HG03571 (cell line): ENCODE results near the gene MRPL39.
"Not testable (repeated sequence)": the region's sequence is repeated elsewhere in the genome, so short reads cannot be mapped to it uniquely, and the experiment has no call there.

ENCODE experiments used
- ATAC-seq: cut with Tn5 transposase; IDR thresholded peaks from one replicate; pipeline ENCODE4 v1.9.1; 2021; ENCODE audit not compliant: unreplicated experiment

MRPL39 gene

GRCh38 chr21:25607151-25608043, at the start of gene MRPL39:
Gene MRPL39 (minus strand): TSS chr21:25607481. CDS start chr21:25607475, 6 bp downstream.
- peak; percentile 97 for ATAC-seq

DNA sequence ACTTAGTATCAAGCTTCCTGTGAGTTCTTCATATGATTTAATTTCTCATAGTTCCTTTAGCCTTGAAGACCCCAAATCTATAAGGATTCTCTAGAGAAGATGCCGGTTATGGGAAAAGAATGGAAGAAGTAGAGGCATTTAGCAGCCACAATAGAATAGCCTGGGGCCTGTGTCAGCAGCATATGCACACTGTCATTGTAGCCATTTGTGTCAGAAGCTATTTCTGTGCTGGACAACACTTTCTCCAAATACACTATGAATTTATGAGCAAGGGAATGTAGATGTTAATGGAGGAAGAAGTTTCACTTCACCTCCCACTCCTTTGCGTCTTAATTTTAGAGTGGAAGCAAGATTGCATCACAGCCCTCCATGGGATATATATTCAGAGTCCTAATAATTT, 49.1 kb upstream of the MRPL39 start:
- ATAC-seq, result no peak

DNA sequence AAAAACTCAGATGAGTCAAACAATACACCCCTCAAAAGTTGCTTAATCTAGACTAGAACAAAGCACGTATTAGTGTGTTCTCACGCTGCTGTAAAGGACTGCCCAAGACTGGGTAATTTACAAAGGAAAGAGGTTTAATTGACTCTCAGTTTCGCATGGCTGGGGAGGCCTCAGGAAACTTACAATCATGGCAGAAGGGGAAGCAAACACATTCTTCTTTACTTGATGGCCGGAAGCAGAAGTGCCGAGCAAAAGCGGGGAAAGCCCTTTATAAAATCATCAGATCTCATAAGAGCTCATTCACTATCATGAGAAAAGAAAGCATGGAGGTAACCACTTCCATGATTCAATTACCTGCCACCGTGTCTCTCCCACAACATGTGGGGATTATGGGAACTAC, 41.9 kb upstream of the MRPL39 start:
- no peak for ATAC-seq

GRCh38 chr21:25647647-25648046, 40.4 kb upstream of the MRPL39 start:
- no peak for ATAC-seq

DNA sequence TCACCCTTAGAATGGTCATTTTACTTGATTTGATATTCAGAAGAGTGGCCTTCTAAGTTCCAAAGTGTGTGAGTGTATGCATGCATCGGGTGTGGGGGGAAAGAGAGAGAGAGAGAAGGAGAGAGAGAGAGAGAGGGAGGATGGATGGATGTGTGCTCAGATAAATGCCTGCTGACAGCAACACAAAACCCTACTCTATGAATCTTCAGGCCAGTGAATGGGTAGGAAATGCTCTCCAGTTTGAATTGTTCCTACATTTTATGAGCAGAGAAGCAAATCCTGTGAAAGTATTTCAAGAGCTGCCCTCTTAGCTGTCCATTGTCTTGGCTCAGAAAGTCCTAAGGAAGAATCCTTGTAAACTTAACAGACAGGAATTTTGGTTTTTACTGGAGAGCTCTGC, 39.2 kb upstream of the MRPL39 start:
- no peak for ATAC-seq

DNA sequence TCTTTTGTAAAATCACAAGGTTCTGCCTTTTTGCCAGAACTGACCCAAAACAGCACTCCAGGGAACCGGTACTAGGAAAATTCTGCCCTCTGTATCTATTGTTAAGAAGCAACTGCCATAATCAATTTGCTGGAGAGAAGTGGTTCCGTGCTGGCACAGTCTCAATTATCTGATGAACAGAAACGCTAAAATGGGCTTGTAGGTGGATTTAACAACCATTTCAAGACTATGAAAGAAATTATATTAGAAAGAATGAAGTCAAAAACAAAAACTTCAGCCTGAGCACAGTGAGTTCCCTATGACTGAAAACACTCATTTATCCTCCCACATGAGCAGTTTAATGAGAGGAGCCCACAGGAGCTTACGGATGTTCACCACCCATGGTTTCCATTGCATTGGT, 36.2 kb upstream of the MRPL39 start:
- ATAC-seq, result no peak

GRCh38 chr21:25640943-25641292, 33.6 kb upstream of the MRPL39 start:
- no peak for ATAC-seq

DNA sequence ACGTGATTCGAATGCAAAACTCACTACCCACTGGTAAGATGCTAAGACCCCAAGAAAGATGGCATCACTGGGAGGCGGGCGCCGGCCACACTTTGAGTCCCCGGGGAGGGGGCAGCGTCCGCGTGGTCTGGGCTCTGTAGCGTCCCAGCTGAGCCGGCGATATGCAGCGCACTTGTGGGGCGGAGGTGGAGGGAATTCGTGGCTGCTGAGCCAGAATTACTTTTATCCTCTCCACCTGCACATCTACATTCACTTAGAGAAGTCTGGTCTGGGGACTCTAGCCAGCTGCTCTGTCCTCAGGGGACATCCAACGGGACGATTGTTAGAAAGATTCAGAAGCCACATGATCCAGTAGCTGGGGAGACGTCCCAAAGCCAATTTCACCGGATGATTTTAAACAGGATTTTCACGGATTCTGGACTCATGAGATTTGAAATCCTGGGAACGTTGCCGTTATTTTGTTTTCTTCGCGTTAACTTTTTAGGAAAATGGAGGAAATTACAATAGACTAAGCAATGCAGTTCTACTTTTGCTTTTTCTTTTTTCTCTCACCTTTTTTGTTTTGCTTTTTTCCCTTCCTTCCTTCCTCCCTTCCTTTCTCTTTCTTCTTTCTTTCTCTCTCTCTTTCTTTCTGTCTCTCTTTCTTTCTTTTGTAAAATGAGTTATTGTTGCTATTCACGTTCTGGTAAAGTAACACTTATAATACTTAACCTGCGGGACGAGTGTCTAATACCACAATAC, 33.1 kb upstream of the MRPL39 start:
- no peak for ATAC-seq

DNA sequence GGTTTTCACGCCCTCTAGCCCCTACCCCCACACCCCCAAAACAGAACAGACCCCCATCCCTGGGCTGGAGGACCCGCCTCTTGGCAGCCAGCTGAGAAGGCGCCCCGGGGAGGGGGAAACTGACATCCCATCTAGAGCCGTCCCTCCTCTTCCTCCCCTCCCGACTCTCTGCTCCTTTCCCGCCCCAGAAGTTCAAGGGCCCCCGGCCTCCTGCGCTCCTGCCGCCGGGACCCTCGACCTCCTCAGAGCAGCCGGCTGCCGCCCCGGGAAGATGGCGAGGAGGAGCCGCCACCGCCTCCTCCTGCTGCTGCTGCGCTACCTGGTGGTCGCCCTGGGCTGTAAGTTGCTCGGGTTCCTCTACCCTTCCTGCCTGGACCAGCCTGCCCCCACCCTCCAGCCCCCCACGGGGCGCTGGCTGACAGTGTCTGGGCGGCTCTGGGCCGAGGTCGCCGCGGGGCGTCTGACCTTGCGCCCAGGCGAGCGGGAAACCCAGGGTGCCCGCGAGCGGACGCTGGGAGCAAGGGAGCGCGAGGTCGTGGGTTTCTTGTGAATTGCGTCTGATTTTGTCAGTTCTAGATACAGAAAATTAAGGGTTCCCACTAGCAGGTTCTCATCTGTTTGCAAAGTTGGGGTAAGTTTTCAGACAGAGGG, 32.4 kb upstream of the MRPL39 start:
- ATAC-seq, result peak; percentile 83

- peak; percentile 22 for ATAC-seq
Measured at GRCh38 chr21:25638660-25639550, 31.6 kb upstream of the MRPL39 start, which contains the start of gene JAM2. Gene JAM2 (plus strand): TSS chr21:25639258. CDS start chr21:25639822, 564 bp downstream.

DNA sequence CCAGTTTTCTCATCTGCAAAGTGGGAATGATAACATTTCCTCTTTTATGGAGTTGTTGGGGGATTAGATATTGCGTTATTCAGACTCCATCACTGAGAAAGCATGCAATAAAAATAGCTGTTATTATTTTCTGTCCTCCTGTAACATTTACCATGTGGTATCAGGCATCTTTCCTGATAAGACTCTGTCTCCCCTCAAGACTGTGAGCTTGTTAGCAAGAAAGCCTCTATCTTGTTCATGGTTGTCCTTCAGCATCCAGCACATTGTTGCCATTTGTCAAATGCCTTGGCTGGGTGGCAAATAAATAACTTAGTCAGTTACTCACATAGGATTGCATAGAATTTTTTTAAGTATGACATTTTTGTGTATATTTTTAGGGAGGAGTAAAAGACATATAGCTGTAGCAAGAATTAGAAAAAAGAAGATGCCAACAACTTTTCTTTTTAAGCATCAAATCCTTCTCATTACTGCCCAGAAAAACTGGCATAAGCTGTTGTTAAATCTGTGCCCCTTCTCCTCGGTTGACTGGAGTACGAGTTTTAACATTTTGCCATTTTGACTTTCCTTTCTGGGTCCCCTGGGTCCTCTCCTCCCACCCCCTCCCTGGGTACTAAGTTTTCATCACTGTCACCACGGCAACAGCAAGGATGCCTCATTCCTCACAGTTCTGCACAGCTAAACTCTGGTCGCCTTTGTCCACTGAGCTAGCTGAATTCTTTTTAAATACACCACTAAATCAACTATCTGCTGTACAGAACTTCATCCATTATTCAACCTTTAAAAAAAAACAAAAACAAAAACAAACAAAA, 30.8 kb upstream of the MRPL39 start:
- ATAC-seq, result no peak

- ATAC-seq, result no peak
Measured at GRCh38 chr21:25636727-25637126, 29.4 kb upstream of the MRPL39 start.

DNA sequence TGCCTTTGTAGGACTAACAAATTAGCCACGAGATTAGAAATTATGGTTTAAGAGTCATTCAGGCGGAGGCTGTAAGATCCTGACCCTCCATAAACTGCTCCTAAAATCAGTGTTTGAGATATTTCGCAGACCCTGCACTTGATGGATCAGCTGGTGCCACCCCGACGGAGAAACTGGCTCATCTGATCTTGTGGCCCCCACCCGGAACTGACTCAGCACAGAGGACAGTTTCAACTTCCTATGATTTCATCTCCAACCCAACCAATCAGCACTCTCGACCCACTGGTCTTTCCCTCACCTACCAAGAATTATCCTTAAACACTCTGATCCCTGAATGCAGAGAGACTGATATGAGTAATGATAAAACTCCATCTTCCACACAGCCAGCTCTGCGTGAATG, 28.0 kb upstream of the MRPL39 start:
- ATAC-seq, result no peak

GRCh38 chr21:25632296-25632695, 25.0 kb upstream of the MRPL39 start:
- no peak for ATAC-seq

DNA sequence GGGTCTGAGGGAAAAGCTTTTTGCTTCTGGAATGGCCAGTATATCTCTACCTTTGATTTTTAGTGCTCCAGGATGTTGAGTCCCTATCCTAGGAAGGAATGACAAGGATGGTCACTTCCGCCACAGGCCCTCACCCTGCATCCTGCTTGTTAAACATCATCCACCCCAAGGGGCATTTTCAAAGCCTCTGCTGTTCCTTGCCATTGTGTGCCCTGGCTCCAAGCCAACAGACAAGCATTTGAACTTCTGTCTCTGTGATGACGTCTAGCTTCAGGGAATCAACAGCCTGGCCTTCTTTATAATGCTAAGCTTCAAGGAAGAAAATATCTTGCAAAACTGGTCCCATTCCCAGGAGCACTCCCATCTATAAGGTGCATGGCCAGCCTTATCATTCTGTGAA, 19.5 kb upstream of the MRPL39 start:
- ATAC-seq, result no peak

DNA sequence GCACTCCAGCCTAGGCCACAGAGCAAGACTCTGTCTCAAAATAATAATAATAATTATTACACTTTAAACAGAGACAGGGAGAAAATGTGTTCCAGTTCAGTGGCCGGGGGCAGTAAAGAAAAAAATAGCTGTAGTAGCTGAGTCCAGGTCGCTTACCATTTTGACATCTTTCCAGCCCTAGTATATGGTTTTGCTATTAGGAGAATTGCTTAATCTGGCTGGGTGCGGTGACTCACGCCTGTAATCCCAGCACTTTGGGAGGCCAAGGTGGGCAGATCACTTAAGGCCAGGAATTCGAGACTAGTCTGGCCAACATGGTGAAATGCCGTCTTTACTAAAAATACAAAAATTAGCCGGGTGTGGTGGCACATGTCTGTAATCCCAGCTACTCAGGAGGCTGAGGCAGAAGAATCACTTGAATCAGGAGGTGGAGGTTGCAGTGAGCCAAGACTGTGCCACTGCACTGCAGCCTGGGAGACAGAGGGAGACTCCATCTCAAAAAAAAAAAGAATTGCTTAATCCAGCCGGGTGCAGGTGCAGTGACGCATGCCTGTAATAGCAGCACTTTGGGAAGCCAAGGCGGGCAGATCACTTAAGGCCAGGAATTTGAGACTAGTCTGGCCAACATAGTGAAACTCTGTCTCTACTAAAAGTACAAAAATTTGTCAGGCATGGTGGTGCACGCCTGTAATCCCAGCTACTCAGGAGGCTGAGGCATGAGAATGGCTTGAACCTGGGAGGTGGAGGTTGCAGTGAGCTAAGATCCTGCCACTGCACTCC, 18.7 kb upstream of the MRPL39 start:
- not testable (repeated sequence) for ATAC-seq

DNA sequence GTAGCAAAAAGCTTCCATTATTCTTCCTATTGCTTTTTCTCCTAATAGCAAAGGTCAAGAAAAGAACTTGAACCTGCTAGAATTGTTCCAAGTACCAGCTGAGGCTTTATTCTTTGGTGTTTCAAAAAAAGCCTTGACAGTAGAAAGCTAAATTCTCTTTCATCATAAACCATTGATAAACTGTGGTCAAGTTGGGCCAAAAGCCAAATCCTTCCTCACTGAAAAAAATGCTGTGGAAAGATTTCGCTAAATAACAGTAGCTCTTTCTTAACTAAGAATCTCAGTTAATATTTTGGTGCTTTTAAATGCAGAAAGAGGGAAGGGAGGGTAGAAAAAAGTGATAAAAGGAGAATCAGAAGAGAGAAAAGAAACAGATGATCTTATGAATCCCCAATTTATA, 17.8 kb upstream of the MRPL39 start:
- no peak for ATAC-seq

GRCh38 chr21:25624511-25624910, 17.2 kb upstream of the MRPL39 start:
- no peak for ATAC-seq

DNA sequence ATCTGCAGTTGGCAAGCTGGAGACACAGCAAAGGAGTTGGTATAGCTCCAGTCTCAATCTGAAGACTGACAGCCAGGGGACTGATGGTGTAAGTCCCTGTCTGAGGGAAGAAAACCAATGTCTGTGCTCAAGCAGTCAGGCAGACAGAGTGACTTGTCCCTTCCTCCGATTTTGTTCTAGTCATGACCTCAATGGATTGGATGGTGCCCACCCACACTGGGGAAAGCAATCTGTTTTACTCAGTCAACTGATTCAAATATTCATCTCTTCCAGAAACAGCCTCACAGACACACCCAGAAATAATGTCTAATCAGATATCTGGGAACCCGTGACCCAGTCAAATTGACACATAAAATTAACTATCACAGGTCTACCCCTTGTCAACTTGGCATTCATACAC, 11.9 kb upstream of the MRPL39 start:
- ATAC-seq, result no peak
